ENCODE data around the gene TMEM213. TPM values are rescaled to one million over a fixed set of nuclear protein-coding genes. Genes with fewer than 3 reads are reported as not detected.

TMEM213 gene
- total and polyA plus RNA-seq, 2 of the 13 experiments (the other 11 are each of a cell fraction or from before 2014, with no cell fraction given), result not detected

GRCh38 chr7:138869353-138869752, 71.6 kb downstream of the TMEM213 start:
- H3K27ac ChIP-seq (ENCODE audit: extremely low read length, insufficient read depth, low read length), result no peak overlapping the region
- no peak overlapping the region for H2AFZ ChIP-seq (ENCODE audit: low read length)
- no TSS peak for BruUV-seq (replicated peaks)
- H4K20me1 ChIP-seq (ENCODE audit: insufficient read depth, low read length), result no peaks in the 10 kb centered on the region
- no peaks in the 10 kb centered on the region for H3K27me3 ChIP-seq (ENCODE audit: control insufficient read depth in 1 of 2, insufficient read depth in 2 of 2, low read length in 2 of 2)
- in situ Hi-C loops (cut with HindIII; ENCODE audit: extremely low pct_ligation_motif_present, low pct_unique_long_range_greater_than_20kb) (no loop called here), intact Hi-C loops (cut with micrococcal nuclease; ENCODE audit: unreplicated experiment) (no loop called here)
- H3K9me3 ChIP-seq (ENCODE audit: low read length), result no peaks in the 10 kb centered on the region
- WGBS (ENCODE audit: low lambda C conversion rate), result 98% methylated on average over 21 of the region's 30 CpGs
- H3K36me3 ChIP-seq (replicated peaks in 1 of 2; ENCODE audit: control insufficient read depth in 1 of 2, insufficient read depth in 2 of 2, low read length in 2 of 2), result peaks cover 2 to 3% of the 10 kb centered on the region in 2 experiments; a peak in 2 of 5 replicates
- ChIA-PET CTCF (ENCODE audit: low intra/inter-chr PET ratio, low total read pairs) (no interaction called here), POLR2A (no interaction called here)
- ATAC-seq (no peak), DNase-seq (ENCODE audit: low spot score) (no peak), FAIRE-seq (no peak)
- no peaks in the 10 kb centered on the region for H3K79me2 ChIP-seq (ENCODE audit: insufficient read depth, low read length)
- H3K4me2 ChIP-seq (ENCODE audit: low read depth, low read length), result no peak overlapping the region
- H3K4me1 ChIP-seq (ENCODE audit: insufficient read depth, low read length), result no peaks in the 10 kb centered on the region
- no peak for TF ChIP-seq FLYWCH1 (CRISPR knock-in tag; IDR thresholded peaks at IDR 0.05)
- TF ChIP-seq HBP1 (CRISPR knock-in tag; IDR thresholded peaks at IDR 0.05; ENCODE audit: low read depth), result no peak
- no peak for TF ChIP-seq ZIK1 (CRISPR knock-in tag; IDR thresholded peaks at IDR 0.05; ENCODE audit: borderline replicate concordance, low read depth)
- no peak for TF ChIP-seq ZNF12 (CRISPR knock-in tag; IDR thresholded peaks at IDR 0.05)
- no peak for TF ChIP-seq ZBTB7B (CRISPR knock-in tag; IDR thresholded peaks at IDR 0.05)
- no peak for TF ChIP-seq ZNF362 (CRISPR knock-in tag; IDR thresholded peaks at IDR 0.05; ENCODE audit: borderline replicate concordance)
- no peak for TF ChIP-seq NFKB2 (CRISPR knock-in tag; IDR thresholded peaks at IDR 0.05; ENCODE audit: borderline replicate concordance)
- no peak overlapping the region for H3K4me3 ChIP-seq (replicated peaks in 1 of 3; ENCODE audit: insufficient read depth in 1 of 3, low read depth in 2 of 3, low read length in 3 of 3)
- H3K9ac ChIP-seq (ENCODE audit: insufficient read depth, low read depth, low read length), result no peak overlapping the region

All from HepG2 (cell line).